H54 (cell line): ENCODE data around the gene FXYD7.

Source experiments
- DNase-seq: peaks from one replicate; pipeline ENCODE4 v3.0.0; 2011; ENCODE audit warnings: low spot score, mixed read lengths; ENCODE audit not compliant: insufficient read length
- FAIRE-seq: peaks from 3 replicates; lab custom pipeline; 2011; peaks lifted over from hg19 to GRCh38; lab: Jason Lieb, UNC
- POLR2A ChIP-seq: IDR thresholded peaks from 2 replicates; pipeline ENCODE4 v1.6.1; 2011; ENCODE audit warnings: low read depth, mild to moderate bottlenecking, low read length

The FXYD7 gene

DNA sequence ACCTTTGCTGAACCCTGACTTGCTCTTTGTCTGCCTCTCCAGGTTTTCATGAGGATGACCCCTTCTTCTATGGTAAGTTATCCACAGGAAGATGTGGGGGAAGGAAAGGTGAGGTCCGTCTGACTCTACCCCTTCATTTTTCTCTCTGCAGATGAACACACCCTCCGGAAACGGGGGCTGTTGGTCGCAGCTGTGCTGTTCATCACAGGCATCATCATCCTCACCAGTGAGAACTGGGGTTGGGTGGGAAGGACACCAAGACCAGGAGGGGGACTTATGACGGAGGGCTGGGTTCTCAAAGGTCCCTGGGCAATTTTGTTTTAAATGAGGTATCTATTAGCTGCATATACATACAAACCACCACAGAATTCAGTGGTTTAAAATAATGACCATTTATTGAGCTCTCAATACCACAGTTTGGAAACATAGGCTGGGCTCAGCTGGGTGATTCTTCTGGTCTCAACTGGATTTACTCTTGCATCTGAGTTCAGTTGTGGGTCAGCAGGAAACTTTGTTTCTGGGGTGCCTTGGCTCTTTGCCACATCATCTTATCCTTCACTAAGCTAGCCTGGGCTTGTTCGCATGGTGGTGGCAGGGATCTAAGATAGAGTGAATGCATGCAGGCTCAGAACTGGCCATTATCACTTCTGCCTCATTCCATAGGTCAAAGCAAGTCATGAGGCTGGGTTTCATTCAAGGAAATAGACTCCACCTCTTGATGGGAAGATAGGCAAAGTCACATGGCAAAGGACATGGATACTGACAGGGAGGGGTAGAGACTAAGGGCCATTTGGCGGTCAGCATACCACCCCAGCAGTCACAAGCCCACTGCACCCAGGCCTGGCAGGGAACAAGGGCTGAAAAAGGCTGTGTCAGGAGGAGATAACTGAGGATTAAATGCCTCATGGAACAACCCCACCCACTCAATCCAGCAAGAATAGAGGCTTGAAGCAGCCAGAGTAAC is 23.3 kb downstream of the FXYD7 start:
- TF ChIP-seq POLR2A, result no peak

DNA sequence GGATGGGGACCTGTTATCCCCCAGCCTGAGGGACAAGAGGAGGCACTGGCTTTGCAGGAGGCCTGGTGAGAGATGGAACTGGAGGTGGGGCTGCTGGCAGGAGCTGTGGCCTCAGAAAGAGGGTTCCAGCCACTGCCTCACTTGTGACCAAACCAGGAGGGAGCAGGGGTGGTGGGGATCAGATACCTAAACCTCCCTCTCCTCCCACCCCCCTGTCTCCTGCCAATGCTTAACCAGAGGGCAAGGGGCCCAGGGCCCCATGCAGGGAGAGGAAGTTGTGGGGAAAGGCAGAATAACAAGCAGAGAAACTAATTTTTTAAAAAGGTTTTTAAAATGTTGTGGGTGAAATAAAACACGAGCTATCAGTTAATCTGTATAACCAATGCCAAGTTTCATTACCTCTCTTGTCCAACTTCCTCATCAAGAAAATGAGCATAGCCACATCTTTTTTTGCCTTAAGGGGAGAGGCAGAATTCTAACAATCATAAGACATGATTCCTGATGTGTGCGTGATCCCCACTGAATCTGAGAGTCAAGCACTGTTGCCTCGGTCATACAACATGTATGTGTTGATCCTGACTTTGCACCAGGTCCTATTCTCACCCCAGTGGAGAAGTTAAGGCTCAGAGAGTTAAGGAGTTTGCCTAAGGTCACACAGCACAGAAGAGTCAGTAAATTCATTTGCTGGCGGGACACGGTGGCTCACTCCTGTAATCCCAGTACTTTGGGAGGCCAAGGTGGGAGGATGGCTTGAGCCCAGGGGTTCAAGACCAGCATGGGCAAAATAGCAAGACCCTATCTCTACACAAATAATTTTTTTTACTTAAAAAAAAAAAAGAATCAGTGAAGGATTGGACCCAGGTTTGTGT is 24.4 kb downstream of the FXYD7 start:
- DNase-seq, result no peak
- no peak for FAIRE-seq
- TF ChIP-seq POLR2A, result no peak

More for the DNA sequence above, 23.3 kb downstream of the FXYD7 start:
- DNase-seq (no peak), FAIRE-seq (no peak)

DNA sequence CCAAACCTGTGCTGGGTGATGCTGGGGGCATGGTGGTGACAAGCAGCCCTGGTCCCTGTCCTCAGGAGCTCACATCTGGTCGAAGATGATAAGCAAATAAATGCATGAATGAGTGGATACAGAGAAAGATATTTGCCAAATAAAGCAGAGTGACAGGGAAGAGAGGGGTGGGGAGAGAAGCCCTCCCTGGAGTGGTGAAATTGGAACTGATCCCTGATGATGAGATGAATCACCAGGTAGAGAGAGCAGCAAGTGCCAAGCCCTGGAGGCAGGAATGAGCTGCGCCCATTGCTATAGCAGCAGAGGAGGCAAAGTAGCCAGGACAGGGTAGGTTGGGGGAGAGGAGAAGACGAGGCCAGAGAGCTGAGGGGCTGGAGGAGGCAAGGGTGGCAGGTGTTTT is 25.1 kb downstream of the FXYD7 start:
- FAIRE-seq, result no peak
- TF ChIP-seq POLR2A, result no peak

DNA sequence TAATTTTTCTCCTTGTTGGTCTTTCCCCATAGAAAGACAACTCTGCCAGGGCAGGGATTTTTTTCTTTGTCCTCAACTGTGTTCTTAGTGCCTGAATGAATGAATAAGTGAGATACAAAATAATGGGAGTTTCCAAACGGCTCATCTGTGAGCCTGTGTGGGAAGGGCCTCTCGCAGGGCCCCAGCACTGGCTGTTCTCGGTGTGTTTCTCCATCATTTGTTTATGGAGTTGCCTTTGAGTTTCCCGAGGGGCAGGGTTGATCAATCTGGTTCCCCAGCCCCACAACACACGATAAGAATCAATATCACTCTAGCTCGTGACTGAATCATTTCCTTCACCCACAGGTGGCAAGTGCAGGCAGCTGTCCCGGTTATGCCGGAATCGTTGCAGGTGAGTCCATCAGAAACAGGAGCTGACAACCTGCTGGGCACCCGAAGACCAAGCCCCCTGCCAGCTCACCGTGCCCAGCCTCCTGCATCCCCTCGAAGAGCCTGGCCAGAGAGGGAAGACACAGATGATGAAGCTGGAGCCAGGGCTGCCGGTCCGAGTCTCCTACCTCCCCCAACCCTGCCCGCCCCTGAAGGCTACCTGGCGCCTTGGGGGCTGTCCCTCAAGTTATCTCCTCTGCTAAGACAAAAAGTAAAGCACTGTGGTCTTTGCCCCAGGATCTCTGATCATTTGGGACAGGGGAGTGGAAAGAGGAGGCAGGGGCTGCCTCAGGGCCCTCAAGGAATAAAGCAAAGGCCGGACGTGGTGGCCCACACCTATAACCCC is 26.4 kb downstream of the FXYD7 start:
- DNase-seq (no peak), FAIRE-seq (no peak)
- no peak for TF ChIP-seq POLR2A

More for the DNA sequence above, 25.1 kb downstream of the FXYD7 start:
- no peak for DNase-seq

DNA sequence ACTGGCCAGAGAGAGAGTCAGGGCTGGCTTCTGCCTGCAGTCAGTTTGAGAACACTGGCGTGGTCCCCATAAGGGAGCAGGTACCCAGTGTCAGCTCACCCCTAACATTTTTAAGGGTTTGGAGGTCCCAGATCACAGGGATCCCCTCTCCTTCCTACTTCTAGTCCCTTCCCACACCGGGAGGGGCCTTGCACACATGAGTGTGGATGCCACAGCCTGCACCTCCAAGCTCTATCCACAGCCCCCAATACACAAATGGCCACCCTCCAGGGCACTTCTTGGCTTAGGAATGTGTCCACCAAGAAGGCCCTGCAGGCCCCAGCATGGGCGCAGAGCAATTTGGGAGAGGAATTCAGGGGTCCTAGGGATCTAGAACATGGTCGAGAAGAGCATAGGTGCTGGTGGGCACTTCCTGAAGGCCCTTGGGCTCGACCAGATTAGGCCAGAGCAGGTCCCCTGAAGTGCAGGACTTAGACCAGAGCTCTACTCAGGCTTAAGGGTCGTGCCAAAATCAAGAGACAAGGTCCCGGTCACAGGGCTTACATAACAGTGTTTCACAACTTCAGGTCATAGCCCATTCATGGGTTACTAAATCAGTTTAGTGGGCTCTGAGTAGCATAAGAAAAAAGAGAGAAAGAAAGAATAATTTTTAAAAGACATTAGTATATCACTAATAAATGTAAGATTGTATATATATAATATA is 27.5 kb downstream of the FXYD7 start:
- DNase-seq (no peak), FAIRE-seq (no peak)
- TF ChIP-seq POLR2A, result no peak

DNA sequence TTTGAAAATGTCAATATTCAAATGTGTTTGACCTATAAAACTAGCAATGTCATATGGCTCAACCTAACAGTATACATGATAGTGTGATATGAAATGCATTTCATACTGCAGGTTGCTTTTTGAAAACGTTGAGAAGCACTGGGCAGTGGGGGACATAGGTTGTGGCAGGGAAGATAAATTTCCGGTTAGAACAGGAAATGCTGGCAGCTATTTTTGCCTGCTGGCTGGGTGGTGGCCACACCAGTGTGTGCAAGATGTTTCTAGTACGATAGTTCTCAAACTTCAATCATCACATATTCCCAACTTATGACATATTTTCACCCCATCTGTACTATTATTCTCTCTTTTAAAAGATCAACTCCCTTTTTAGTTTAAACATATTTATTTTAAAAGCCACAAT is 28.7 kb downstream of the FXYD7 start:
- FAIRE-seq, result no peak
- TF ChIP-seq POLR2A, result no peak

DNA sequence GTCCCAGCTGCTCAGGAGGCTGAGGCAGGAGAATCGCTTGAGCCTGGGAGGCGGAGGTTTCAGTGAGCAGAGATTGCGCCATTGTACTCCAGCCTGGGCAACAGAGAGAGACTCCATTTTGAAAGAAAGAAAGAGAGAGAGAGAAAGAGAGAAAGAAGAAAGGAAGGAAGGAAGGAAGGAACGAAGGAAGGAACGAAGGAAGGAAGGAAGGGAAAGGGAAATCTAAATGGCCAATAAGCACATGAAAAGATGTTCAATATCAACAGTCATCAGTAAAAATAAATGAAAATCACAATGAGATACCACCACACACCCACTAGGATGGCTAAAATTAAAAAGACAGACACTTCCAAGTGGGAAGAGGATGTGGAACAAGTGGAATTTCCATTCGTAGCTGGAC is 31.2 kb downstream of the FXYD7 start:
- no peak for FAIRE-seq

More for the DNA sequence above, 28.7 kb downstream of the FXYD7 start:
- no peak for DNase-seq

DNA sequence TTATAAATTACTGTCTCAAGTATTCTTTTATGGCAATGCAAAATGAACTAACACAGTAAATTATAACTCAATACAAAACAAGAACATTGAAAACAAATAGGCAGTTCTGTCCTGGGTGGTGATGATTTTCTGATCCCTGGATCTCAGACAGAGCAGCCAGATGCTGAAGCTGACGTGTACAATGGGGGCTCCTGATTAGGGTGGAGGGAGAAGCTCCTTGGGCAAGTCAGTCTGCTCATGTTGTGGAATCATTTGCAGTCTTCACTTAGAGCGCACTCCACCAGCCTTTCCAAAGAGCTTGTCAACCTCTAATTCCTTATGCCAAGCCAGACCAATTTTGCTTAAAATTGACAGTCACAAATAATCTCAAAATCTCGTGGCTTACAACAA is 33.1 kb downstream of the FXYD7 start:
- DNase-seq, result no peak
- FAIRE-seq, result no peak
- no peak for TF ChIP-seq POLR2A

More for the DNA sequence above, 31.2 kb downstream of the FXYD7 start:
- TF ChIP-seq POLR2A, result no peak
- no peak for DNase-seq

DNA sequence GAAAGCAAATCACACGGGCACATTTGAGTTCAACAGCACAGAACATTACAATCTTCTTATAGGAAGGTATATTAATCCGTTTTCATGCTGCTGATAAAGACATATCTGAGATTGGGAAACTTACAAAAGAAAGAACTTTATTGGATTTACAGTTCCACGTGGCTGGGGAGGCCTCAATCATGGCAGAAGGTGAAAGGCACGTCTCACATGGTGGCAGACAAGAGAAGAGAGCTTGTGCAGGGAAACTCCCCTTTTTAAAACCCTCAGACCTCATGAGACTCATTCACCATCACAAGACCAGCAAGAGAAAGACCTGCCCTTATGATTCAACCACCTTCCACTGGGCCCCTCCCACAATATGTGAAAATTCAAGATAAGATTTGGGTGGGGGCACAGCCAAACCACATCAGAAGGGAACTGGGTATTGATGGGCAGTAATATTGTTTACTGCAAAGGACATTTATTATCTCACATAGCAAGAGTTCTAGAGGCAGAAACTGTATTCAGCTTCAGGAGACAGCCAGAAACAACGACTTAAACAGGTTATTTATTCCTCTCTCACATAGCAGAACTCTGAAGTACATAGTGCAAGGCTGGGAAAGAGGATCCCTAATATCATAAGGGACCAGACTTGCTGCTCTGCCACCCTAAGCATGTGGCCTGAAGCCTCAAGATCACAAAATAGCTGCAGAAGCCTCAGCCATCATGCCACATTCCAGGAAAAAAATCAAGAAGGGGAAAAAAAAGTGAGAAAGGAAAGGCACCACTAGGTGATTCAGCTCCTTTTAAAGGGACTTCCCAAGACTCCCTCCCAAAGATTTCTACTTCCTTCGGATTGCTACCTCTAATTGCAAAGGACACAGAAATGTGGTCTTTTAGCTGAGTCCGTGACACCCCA is 34.6 kb downstream of the FXYD7 start:
- no peak for TF ChIP-seq POLR2A
- DNase-seq (no peak), FAIRE-seq (no peak)

DNA sequence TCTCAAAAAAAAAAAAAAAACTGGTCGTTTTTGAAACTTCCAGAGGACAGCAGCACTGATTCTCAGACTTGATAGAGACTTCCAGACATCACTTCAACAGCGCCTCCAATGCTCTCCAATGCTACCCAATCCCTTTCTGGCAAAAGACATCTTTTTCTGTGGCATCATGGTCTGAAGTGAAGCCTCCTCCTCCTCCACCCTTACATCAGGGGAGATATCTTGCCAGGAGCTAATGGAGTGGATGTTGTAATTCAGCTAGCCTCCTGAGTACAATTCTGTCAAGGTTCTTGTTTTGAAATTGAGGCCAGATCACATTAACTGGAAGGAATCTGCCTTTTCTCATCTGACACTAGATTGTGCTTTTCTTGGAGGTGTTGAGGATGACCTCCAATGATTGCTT is 35.6 kb downstream of the FXYD7 start:
- DNase-seq (no peak), FAIRE-seq (no peak)
- TF ChIP-seq POLR2A, result no peak

DNA sequence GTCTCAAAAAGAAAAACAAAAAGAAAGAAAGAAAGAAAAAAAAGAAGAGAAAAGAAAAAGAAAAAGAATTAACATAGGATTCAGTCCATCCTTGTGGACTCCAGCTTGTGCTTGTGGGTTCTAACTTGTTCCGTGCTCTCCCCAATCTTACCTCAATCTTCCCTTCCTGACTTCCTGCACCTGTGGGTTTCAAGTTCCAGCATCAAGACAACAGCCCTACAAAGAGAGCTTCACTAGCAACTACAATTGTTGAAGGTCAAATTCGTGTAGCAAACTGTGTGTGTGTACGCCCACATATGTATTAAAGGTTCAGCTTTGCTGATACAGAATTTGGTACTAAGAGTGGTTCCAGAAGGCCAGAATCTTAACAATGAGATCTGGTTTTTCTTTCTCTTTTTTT is 36.8 kb downstream of the FXYD7 start:
- FAIRE-seq, result no peak
- TF ChIP-seq POLR2A, result no peak
- DNase-seq, result no peak

DNA sequence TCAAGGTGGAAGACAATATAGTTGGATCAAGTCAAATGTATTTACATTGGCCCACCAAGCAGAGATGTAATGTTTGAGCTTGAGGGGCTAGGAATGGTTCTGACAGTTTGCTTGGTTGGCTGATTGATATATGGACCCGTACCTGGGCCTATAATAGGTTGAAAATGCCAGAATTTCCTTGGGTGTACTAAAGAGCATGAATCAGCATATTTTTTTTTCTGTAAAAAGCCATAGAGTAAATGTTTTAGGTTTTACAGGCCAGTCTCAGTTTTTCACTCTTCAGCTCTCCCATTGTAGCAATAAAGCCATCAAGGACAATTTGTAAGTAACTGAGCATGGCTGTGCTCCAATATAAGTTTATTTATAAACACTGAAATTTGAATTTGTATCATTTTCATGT is 38.3 kb downstream of the FXYD7 start:
- DNase-seq, result no peak
- FAIRE-seq, result no peak
- no peak for TF ChIP-seq POLR2A
